GM23338 (cell line): ENCODE results near the gene CD2BP2. TPM values are rescaled to one million over a fixed set of nuclear protein-coding genes. Genes with fewer than 3 reads are reported as not detected.

Experiments used
- ATAC-seq: fragments of 200-7000 bp; cut with Tn5 transposase; 3 replicates; pipeline ENCODE4 v1.9.1; 2020
- DNase-seq: peaks from one replicate; pipeline ENCODE4 v3.0.0-alpha.2; 2015; ENCODE audit warnings: low spot score
- H2AFZ ChIP-seq: fragments of 200-600 bp; sonication (generic); 2 replicates; pipeline ENCODE4 v1.8.0; 2016; ENCODE audit warnings: antibody characterized with exemption, mild to moderate bottlenecking, moderate library complexity
- H3F3A ChIP-seq: fragments of 200-600 bp; sonication (generic); replicated peaks from 2 replicates; pipeline ENCODE4 v1.8.0; 2017; ENCODE audit warnings: antibody characterized with exemption, mixed run types, low read depth
- H3K27ac ChIP-seq: fragments of 200-600 bp; sonication (generic); 2 replicates; pipeline ENCODE4 v1.6.1; 2016; ENCODE audit warnings: low read depth
- H3K27me3 ChIP-seq: fragments of 200-600 bp; sonication (generic); 2 replicates; pipeline ENCODE4 v1.8.0; 2016; ENCODE audit warnings: mild to moderate bottlenecking, mixed run types, moderate library complexity; ENCODE audit not compliant: insufficient read depth
- H3K36me3 ChIP-seq: fragments of 200-600 bp; sonication (generic); 2 replicates; pipeline ENCODE4 v1.8.0; 2016; ENCODE audit warnings: mild to moderate bottlenecking; ENCODE audit not compliant: insufficient read depth
- H3K4me1 ChIP-seq: fragments of 200-600 bp; sonication (generic); 2 replicates; pipeline ENCODE4 v1.8.0; 2016; ENCODE audit warnings: mild to moderate bottlenecking, moderate library complexity; ENCODE audit not compliant: insufficient read depth
- H3K4me2 ChIP-seq: fragments of 200-600 bp; sonication (generic); 2 replicates; pipeline ENCODE4 v1.7.1; 2017; ENCODE audit warnings: mixed run types
- H3K4me3 ChIP-seq: fragments of 200-600 bp; sonication (generic); 2 replicates; pipeline ENCODE4 v1.6.1; 2016; ENCODE audit warnings: mixed run types
- H3K79me2 ChIP-seq: fragments of 200-600 bp; sonication (generic); replicated peaks from 2 replicates; pipeline ENCODE4 v1.8.0; 2017; ENCODE audit warnings: mild to moderate bottlenecking; ENCODE audit not compliant: insufficient read depth
- H3K9me2 ChIP-seq: fragments of 200-600 bp; sonication (generic); 2 replicates; pipeline ENCODE4 v1.8.0; 2017; ENCODE audit not compliant: insufficient read depth
- H4K20me1 ChIP-seq: fragments of 200-600 bp; sonication (generic); replicated peaks from 2 replicates; pipeline ENCODE4 v1.8.0; 2017; ENCODE audit warnings: mild to moderate bottlenecking; ENCODE audit not compliant: insufficient read depth
- H3K27ac Mint-ChIP-seq: 2 replicates; pipeline ENCODE4 v1.8.0; 2020; ENCODE audit warnings: inconsistent platforms, mild to moderate bottlenecking, moderate library complexity, mixed read lengths
- H3K27me3 Mint-ChIP-seq: 3 replicates; pipeline ENCODE4 v1.8.0; 2022; ENCODE audit warnings: low read depth, mild to moderate bottlenecking, moderate library complexity, mixed read lengths, inconsistent platforms; ENCODE audit not compliant: insufficient read depth, poor library complexity
- H3K36me3 Mint-ChIP-seq: 3 replicates; pipeline ENCODE4 v1.8.0; 2021; ENCODE audit warnings: low read depth, mild to moderate bottlenecking, inconsistent platforms, moderate library complexity, mixed read lengths
- H3K4me1 Mint-ChIP-seq: 3 replicates; pipeline ENCODE4 v1.8.0; 2020; ENCODE audit warnings: mild to moderate bottlenecking, inconsistent platforms, mixed read lengths
- H3K4me3 Mint-ChIP-seq: 3 replicates; pipeline ENCODE4 v1.8.0; 2021; ENCODE audit warnings: moderate library complexity, mild to moderate bottlenecking, inconsistent platforms, mixed read lengths
- H3K9me3 Mint-ChIP-seq: 3 replicates; pipeline ENCODE4 v1.8.0; 2020; ENCODE audit warnings: moderate library complexity, mild to moderate bottlenecking, inconsistent platforms, mixed read lengths
- CREB1 ChIP-seq: fragments of 250-450 bp; sonication (Bioruptor Pico); IDR thresholded peaks from 2 replicates; pipeline ENCODE4 v1.5.0; 2020; ENCODE audit warnings: low read depth, mild to moderate bottlenecking, moderate library complexity
- EZH2 ChIP-seq: fragments of 200-600 bp; sonication (generic); IDR thresholded peaks from one replicate; pipeline ENCODE4 v1.8.0; 2017; ENCODE audit warnings: antibody characterized with exemption, mild to moderate bottlenecking, low read depth; ENCODE audit not compliant: unreplicated experiment
- EZH2phosphoT487 ChIP-seq: fragments of 200-600 bp; sonication (generic); IDR thresholded peaks from one replicate; pipeline ENCODE4 v1.8.1; 2018; ENCODE audit warnings: antibody characterized with exemption; ENCODE audit not compliant: unreplicated experiment
- JUNB ChIP-seq: IDR thresholded peaks from one replicate; pipeline ENCODE4 v1.6.1; 2016; ENCODE audit warnings: antibody characterized with exemption; ENCODE audit not compliant: unreplicated experiment
- NANOG ChIP-seq: IDR thresholded peaks from 2 replicates; pipeline ENCODE4 v1.6.1; 2016; ENCODE audit warnings: antibody characterized with exemption, borderline replicate concordance
- POLR2AphosphoS5 ChIP-seq: IDR thresholded peaks from 2 replicates; pipeline ENCODE4 v1.6.1; 2016; ENCODE audit warnings: antibody characterized with exemption, low read depth
- STAT1 ChIP-seq: IDR thresholded peaks from one replicate; pipeline ENCODE4 v1.6.1; 2016; ENCODE audit warnings: antibody characterized with exemption; ENCODE audit not compliant: unreplicated experiment
- ZNF114 ChIP-seq: fragments of 250-450 bp; sonication (Bioruptor Pico); IDR thresholded peaks from 2 replicates; pipeline ENCODE4 v1.5.0; 2020; ENCODE audit warnings: mild to moderate bottlenecking, moderate library complexity
- ZNF331 ChIP-seq: fragments of 250-450 bp; sonication (Bioruptor Pico); IDR thresholded peaks from 2 replicates; pipeline ENCODE4 v1.5.0; 2020; ENCODE audit warnings: low read depth, mild to moderate bottlenecking, moderate library complexity
- polyA plus RNA-seq: library from polyadenylated mRNA; unstranded; fragments of >200 nt; fragmentation: Nextera tagmentation; extraction: Ambion mirVana; gene quantifications from 2 replicates; pipeline ENCODE4 v1.2.1, GENCODE V29; 2016
- total RNA-seq: library from RNA; depleted of rRNA; stranded (reverse); fragments of >200 nt; shearing (Covaris generic); gene quantifications from 2 replicates; pipeline ENCODE4 v1.2.3, GENCODE V29; 2014
- TF ChIP-seq, protein P1 (sequence below): IDR thresholded peaks from 2 replicates; pipeline ENCODE4 v1.6.1; 2016; ENCODE audit warnings: antibody characterized with exemption
- TF ChIP-seq, protein P2 (sequence below): fragments of 250-450 bp; sonication (Bioruptor Pico); IDR thresholded peaks from 2 replicates; pipeline ENCODE4 v1.5.0; 2020; ENCODE audit warnings: mild to moderate bottlenecking, moderate library complexity
- TF ChIP-seq, protein P3 (sequence below), 2 experiments: fragments of 200-600 bp in 1 of 2; sonication (generic) in 1 of 2; conservative IDR thresholded peaks; 2 replicates each; pipeline versions ENCODE4 v1.5.1 to v1.6.1; 2016 to 2017; ENCODE audit warnings: antibody characterized with exemption in 2 of 2, low read depth in 2 of 2, mild to moderate bottlenecking in 2 of 2, moderate library complexity in 1 of 2
- TF ChIP-seq, protein P4 (sequence below): IDR thresholded peaks from one replicate; pipeline ENCODE4 v1.6.1; 2018; ENCODE audit warnings: antibody characterized with exemption; ENCODE audit not compliant: unreplicated experiment

Gene CD2BP2
- total and polyA plus RNA-seq, 2 experiments from 2014 or later, result 23.1 to 38.7 TPM

DNA sequence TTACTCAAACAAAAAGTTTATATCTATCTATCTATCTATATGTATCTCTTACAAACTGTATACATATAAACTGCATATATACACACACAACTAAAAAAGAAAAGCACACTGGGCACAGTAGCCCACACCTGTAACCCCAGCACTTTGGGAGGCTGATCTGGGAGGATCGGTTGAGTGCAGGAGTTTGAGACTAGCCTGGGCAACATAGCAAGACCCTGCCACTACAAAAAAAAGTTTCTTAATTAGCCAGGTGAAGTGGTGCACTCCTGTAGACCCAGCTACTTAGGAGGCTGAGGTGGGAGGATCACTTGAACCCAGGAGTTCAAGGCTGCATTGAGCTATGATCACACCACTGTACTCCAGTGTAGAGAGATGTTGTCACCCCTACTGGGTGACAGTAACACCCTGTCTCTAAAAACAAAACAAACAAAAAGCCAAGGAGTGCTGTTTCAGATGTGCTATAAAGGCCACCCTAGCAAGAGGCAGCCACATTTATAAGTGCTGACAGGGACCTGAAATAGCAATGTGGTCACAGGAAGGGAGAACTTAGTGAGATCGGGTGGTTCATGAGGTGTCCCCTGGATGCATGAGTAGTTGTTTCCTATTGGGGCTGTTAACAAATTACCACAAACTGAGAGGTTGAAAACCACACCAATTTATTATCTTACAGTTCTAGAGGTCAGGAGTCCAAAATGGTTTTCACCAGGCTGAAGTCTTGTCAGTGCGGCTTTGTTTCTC is 4.8 kb downstream of the CD2BP2 start:
- Histone ChIP-seq H3K4me3 (no peak overlapping the region), H3F3A (0 out of 2 replicates have a peak, but pooled peaks cover 12% of the 10 kb centered on the region), H3K36me3 (peaks cover 7% of the 10 kb centered on the region; the same call in 1 of the 2 replicates), H3K27ac (no peak overlapping the region), H3K27me3 (no peaks in the 10 kb centered on the region), H3K4me1 (no peaks in the 10 kb centered on the region; the same call in 1 of the 2 replicates), H3K4me2 (no peak overlapping the region), H4K20me1 (no peaks in the 10 kb centered on the region), H2AFZ (no peak overlapping the region), H3K9me2 (no peaks in the 10 kb centered on the region), H3K79me2 (peaks cover 16% of the 10 kb centered on the region)
- Mint-ChIP-seq H3K27me3 (peaks cover 13% of the 10 kb centered on the region), H3K36me3 (peaks cover 53% of the 10 kb centered on the region), H3K27ac (no peak overlapping the region), H3K9me3 (peaks cover 4% of the 10 kb centered on the region; the same call in 2 of the 3 replicates), H3K4me1 (peaks cover 6% of the 10 kb centered on the region), H3K4me3 (no peak overlapping the region)
- no peak for ATAC-seq
- no peak for DNase-seq
- no peak for TF ChIP-seq POLR2AphosphoS5
- TF ChIP-seq, protein P1, sequence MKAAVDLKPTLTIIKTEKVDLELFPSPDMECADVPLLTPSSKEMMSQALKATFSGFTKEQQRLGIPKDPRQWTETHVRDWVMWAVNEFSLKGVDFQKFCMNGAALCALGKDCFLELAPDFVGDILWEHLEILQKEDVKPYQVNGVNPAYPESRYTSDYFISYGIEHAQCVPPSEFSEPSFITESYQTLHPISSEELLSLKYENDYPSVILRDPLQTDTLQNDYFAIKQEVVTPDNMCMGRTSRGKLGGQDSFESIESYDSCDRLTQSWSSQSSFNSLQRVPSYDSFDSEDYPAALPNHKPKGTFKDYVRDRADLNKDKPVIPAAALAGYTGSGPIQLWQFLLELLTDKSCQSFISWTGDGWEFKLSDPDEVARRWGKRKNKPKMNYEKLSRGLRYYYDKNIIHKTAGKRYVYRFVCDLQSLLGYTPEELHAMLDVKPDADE, result no peak
- no peak for TF ChIP-seq NANOG
- TF ChIP-seq EZH2, result no peak
- TF ChIP-seq ZNF331 (CRISPR knock-in tag), result no peak
- TF ChIP-seq ZNF114 (CRISPR knock-in tag), result no peak
- TF ChIP-seq, protein P2, sequence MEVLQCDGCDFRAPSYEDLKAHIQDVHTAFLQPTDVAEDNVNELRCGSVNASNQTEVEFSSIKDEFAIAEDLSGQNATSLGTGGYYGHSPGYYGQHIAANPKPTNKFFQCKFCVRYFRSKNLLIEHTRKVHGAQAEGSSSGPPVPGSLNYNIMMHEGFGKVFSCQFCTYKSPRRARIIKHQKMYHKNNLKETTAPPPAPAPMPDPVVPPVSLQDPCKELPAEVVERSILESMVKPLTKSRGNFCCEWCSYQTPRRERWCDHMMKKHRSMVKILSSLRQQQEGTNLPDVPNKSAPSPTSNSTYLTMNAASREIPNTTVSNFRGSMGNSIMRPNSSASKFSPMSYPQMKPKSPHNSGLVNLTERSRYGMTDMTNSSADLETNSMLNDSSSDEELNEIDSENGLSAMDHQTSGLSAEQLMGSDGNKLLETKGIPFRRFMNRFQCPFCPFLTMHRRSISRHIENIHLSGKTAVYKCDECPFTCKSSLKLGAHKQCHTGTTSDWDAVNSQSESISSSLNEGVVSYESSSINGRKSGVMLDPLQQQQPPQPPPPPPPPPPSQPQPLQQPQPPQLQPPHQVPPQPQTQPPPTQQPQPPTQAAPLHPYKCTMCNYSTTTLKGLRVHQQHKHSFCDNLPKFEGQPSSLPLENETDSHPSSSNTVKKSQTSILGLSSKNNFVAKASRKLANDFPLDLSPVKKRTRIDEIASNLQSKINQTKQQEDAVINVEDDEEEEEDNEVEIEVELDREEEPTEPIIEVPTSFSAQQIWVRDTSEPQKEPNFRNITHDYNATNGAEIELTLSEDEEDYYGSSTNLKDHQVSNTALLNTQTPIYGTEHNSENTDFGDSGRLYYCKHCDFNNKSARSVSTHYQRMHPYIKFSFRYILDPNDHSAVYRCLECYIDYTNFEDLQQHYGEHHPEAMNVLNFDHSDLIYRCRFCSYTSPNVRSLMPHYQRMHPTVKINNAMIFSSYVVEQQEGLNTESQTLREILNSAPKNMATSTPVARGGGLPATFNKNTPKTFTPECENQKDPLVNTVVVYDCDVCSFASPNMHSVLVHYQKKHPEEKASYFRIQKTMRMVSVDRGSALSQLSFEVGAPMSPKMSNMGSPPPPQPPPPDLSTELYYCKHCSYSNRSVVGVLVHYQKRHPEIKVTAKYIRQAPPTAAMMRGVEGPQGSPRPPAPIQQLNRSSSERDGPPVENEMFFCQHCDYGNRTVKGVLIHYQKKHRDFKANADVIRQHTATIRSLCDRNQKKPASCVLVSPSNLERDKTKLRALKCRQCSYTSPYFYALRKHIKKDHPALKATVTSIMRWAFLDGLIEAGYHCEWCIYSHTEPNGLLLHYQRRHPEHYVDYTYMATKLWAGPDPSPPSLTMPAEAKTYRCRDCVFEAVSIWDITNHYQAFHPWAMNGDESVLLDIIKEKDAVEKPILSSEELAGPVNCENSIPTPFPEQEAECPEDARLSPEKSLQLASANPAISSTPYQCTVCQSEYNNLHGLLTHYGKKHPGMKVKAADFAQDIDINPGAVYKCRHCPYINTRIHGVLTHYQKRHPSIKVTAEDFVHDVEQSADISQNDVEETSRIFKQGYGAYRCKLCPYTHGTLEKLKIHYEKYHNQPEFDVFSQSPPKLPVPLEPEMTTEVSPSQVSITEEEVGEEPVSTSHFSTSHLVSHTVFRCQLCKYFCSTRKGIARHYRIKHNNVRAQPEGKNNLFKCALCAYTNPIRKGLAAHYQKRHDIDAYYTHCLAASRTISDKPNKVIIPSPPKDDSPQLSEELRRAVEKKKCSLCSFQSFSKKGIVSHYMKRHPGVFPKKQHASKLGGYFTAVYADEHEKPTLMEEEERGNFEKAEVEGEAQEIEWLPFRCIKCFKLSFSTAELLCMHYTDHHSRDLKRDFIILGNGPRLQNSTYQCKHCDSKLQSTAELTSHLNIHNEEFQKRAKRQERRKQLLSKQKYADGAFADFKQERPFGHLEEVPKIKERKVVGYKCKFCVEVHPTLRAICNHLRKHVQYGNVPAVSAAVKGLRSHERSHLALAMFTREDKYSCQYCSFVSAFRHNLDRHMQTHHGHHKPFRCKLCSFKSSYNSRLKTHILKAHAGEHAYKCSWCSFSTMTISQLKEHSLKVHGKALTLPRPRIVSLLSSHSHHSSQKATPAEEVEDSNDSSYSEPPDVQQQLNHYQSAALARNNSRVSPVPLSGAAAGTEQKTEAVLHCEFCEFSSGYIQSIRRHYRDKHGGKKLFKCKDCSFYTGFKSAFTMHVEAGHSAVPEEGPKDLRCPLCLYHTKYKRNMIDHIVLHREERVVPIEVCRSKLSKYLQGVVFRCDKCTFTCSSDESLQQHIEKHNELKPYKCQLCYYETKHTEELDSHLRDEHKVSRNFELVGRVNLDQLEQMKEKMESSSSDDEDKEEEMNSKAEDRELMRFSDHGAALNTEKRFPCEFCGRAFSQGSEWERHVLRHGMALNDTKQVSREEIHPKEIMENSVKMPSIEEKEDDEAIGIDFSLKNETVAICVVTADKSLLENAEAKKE (CRISPR knock-in tag), result no peak
- no peak for TF ChIP-seq CREB1 (CRISPR knock-in tag)
- no peak for TF ChIP-seq JUNB
- TF ChIP-seq, protein P3, sequence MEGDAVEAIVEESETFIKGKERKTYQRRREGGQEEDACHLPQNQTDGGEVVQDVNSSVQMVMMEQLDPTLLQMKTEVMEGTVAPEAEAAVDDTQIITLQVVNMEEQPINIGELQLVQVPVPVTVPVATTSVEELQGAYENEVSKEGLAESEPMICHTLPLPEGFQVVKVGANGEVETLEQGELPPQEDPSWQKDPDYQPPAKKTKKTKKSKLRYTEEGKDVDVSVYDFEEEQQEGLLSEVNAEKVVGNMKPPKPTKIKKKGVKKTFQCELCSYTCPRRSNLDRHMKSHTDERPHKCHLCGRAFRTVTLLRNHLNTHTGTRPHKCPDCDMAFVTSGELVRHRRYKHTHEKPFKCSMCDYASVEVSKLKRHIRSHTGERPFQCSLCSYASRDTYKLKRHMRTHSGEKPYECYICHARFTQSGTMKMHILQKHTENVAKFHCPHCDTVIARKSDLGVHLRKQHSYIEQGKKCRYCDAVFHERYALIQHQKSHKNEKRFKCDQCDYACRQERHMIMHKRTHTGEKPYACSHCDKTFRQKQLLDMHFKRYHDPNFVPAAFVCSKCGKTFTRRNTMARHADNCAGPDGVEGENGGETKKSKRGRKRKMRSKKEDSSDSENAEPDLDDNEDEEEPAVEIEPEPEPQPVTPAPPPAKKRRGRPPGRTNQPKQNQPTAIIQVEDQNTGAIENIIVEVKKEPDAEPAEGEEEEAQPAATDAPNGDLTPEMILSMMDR (conservative IDR thresholded peaks at IDR 0.05; ENCODE audit: low read depth in 2 of 2), result no peak
- TF ChIP-seq, protein P4, sequence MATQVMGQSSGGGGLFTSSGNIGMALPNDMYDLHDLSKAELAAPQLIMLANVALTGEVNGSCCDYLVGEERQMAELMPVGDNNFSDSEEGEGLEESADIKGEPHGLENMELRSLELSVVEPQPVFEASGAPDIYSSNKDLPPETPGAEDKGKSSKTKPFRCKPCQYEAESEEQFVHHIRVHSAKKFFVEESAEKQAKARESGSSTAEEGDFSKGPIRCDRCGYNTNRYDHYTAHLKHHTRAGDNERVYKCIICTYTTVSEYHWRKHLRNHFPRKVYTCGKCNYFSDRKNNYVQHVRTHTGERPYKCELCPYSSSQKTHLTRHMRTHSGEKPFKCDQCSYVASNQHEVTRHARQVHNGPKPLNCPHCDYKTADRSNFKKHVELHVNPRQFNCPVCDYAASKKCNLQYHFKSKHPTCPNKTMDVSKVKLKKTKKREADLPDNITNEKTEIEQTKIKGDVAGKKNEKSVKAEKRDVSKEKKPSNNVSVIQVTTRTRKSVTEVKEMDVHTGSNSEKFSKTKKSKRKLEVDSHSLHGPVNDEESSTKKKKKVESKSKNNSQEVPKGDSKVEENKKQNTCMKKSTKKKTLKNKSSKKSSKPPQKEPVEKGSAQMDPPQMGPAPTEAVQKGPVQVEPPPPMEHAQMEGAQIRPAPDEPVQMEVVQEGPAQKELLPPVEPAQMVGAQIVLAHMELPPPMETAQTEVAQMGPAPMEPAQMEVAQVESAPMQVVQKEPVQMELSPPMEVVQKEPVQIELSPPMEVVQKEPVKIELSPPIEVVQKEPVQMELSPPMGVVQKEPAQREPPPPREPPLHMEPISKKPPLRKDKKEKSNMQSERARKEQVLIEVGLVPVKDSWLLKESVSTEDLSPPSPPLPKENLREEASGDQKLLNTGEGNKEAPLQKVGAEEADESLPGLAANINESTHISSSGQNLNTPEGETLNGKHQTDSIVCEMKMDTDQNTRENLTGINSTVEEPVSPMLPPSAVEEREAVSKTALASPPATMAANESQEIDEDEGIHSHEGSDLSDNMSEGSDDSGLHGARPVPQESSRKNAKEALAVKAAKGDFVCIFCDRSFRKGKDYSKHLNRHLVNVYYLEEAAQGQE, result no peak
- no peak for TF ChIP-seq EZH2phosphoT487
- no peak for TF ChIP-seq STAT1
